Measurements from ENCODE around the gene CD300LG. TPM values are rescaled to one million over a fixed set of nuclear protein-coding genes. Genes with fewer than 3 reads are reported as not detected.

Gene CD300LG
- total RNA-seq, 2 donors from 2014 or later, result 0.09 to 33.5 TPM

GRCh38 chr17:43829738-43830137 is 17.2 kb upstream of the CD300LG start:
- TF ChIP-seq CTCF (IDR thresholded peaks at IDR 0.05), result no peak
- no peak for TF ChIP-seq POLR2A (IDR thresholded peaks at IDR 0.05)
- TF ChIP-seq POLR2AphosphoS5 (IDR thresholded peaks at IDR 0.05), result no peak
- Histone ChIP-seq H3K36me3 (no peaks in the 10 kb centered on the region), H3K4me1 (replicated peaks) (no peaks in the 10 kb centered on the region), H3K4me3 (no peak overlapping the region), H3K27me3 (replicated peaks; ENCODE audit: insufficient read depth) (no peaks in the 10 kb centered on the region), H3K9me3 (no peaks in the 10 kb centered on the region), H3K27ac (no peak overlapping the region)
- no peak for DNase-seq (ENCODE audit: low spot score)
- intact Hi-C loops (cut with DNase I), result loop anchor here (5.0 kb wide), 1 partner anchor 52 kb away; the partner anchor contains the start of gene DUSP3
- WGBS, result 96% methylated on average over 14 of the region's 14 CpGs

- no peaks in the 10 kb centered on the region for H3K4me1 ChIP-seq (replicated peaks)
Measured at GRCh38 chr17:43830510-43831140, 16.4 kb upstream of the CD300LG start.

GRCh38 chr17:43831633-43832032 is 15.3 kb upstream of the CD300LG start:
- no peak for DNase-seq (ENCODE audit: low spot score)
- 67% methylated on average over 8 of the region's 8 CpGs for WGBS
- no peaks in the 10 kb centered on the region for H3K36me3 ChIP-seq
- H3K4me1 ChIP-seq (replicated peaks), result no peaks in the 10 kb centered on the region
- no peak overlapping the region for H3K4me3 ChIP-seq
- H3K27ac ChIP-seq, result no peak overlapping the region
- TF ChIP-seq POLR2A (IDR thresholded peaks at IDR 0.05), result no peak
- no peak for TF ChIP-seq CTCF (IDR thresholded peaks at IDR 0.05)
- no peak for TF ChIP-seq POLR2AphosphoS5 (IDR thresholded peaks at IDR 0.05)
- no peaks in the 10 kb centered on the region for H3K27me3 ChIP-seq (replicated peaks; ENCODE audit: insufficient read depth)
- no peaks in the 10 kb centered on the region for H3K9me3 ChIP-seq
- intact Hi-C loops (cut with DNase I), result loop anchor here (5.0 kb wide), 1 partner anchor 54 kb away; the partner anchor contains the start of gene DUSP3

More at GRCh38 chr17:43830510-43831140, 16.4 kb upstream of the CD300LG start:
- 91% methylated on average over 7 of the region's 7 CpGs for WGBS
- TF ChIP-seq POLR2AphosphoS5 (IDR thresholded peaks at IDR 0.05) (no peak), POLR2A (IDR thresholded peaks at IDR 0.05) (no peak), CTCF (IDR thresholded peaks at IDR 0.05) (no peak)
- Histone ChIP-seq H3K9me3 (no peaks in the 10 kb centered on the region), H3K4me3 (no peak overlapping the region), H3K36me3 (no peaks in the 10 kb centered on the region), H3K27me3 (replicated peaks; ENCODE audit: insufficient read depth) (no peaks in the 10 kb centered on the region), H3K27ac (no peak overlapping the region)
- intact Hi-C loops (cut with DNase I), result loop anchor here (5.0 kb wide), 1 partner anchor 53 kb away; the partner anchor contains the start of gene DUSP3
- no peak for DNase-seq (ENCODE audit: low spot score)

GRCh38 chr17:43832168-43832975 is 14.6 kb upstream of the CD300LG start:
- H3K4me3 ChIP-seq, result peak overlapping the region; percentile 58 to 79
- H3K4me1 ChIP-seq (replicated peaks), result no peaks in the 10 kb centered on the region
- WGBS, result 15% methylated on average over 31 of the region's 51 CpGs
- intact Hi-C loops (cut with DNase I), result loop anchor here (5.0 kb wide), 1 partner anchor 55 kb away; the partner anchor contains the start of gene DUSP3
- TF ChIP-seq POLR2AphosphoS5 (IDR thresholded peaks at IDR 0.05), result no peak
- TF ChIP-seq CTCF (IDR thresholded peaks at IDR 0.05), result no peak
- TF ChIP-seq POLR2A (IDR thresholded peaks at IDR 0.05), result no peak
- no peaks in the 10 kb centered on the region for H3K36me3 ChIP-seq
- H3K9me3 ChIP-seq, result no peaks in the 10 kb centered on the region
- no peaks in the 10 kb centered on the region for H3K27me3 ChIP-seq (replicated peaks; ENCODE audit: insufficient read depth)
- peak; percentile 10 for DNase-seq (ENCODE audit: low spot score)
- H3K27ac ChIP-seq, result peak overlapping the region; percentile 64 to 65

All from prostate gland (tissue), 2 donors.